ENCODE measurements around the gene AZIN2.
"Not testable (repeated sequence)": the region's sequence is repeated elsewhere in the genome, so short reads cannot be mapped to it uniquely, and the experiment has no call there.

The AZIN2 gene

DNA sequence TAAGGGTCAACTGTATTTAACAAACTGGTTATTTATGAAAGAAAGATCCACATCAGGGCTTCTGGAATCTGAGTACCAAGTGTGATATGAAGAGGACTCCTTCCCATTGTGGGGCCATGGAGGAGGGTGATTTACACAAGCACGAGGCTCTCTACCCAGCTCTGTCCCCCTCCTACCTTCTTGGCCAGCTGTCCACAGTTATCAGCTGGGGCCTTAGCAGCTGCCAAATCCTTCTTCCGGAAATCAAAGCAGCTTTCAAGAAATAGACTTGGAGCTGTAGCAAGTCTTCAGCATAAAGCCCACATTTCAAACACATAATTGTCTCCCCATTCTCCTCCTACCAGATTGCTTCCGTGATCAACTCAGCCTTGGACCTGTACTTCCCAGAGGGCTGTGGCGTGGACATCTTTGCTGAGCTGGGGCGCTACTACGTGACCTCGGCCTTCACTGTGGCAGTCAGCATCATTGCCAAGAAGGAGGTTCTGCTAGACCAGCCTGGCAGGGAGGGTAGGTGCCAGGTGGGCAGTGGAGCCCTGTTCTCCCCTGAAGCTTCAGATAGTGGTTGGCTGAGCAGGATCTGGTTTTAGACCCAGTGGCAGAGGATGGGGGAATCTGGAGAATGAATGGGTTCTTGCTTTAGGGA is 15.5 kb downstream of the AZIN2 start:
- no peak for DNase-seq

DNA sequence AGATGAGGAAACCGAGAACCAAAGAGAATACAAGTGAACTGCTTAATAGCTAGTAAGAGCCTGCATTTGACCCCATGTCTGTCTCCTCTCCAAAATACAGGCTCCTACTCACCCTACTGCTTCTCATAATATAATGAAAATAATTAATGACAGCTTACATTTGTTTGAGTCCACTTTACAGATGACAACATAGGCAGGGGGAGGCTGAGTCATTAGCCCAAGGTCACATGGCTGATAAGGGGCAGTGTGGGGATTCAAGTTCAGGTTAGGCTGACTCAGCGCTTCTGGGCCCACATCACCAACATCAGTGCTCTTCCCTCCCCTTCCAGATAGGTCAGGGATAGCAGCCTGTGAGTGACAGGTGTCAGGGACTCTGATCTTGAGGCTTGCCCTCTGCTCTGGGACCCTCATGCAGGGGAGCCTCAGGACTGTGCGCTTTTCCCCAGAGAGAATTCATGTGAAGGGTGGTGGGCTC is 16.2 kb downstream of the AZIN2 start:
- no peak for DNase-seq

DNA sequence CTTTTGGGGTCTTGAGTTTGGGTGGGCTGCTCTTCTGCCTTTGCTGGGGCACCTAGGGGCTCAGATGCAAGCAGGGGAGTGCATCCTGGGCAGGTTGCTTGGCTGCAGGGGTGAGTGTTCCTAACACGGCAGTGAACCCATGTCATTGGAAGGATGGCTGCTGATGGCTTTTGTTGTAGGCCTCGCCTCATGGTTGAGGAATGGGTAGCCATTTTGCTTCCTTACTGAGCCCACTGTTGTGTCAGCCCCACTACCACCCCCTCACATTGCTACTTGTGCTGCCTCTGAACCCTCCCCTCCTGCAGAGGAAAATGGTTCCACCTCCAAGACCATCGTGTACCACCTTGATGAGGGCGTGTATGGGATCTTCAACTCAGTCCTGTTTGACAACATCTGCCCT is 16.8 kb downstream of the AZIN2 start:
- no peak for DNase-seq

DNA sequence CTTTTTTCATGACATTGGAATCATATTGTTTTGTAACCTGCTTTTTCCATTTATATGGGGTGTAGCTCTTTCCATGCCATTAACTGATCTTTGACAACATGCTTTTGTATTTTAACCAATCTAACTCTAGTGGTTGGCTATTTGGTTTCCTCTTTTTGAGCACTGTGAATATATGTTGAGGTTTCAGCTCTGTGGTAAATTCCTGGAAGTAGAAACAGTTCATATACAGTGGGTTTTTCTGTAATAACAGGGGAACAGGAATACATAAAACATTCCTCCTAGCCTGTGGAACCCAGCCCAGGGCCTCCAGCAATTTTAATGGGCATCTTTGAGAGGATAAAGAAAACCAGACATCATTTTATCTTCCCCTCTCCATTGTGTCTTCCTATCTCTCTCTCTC is 17.4 kb downstream of the AZIN2 start:
- no peak for DNase-seq

DNA sequence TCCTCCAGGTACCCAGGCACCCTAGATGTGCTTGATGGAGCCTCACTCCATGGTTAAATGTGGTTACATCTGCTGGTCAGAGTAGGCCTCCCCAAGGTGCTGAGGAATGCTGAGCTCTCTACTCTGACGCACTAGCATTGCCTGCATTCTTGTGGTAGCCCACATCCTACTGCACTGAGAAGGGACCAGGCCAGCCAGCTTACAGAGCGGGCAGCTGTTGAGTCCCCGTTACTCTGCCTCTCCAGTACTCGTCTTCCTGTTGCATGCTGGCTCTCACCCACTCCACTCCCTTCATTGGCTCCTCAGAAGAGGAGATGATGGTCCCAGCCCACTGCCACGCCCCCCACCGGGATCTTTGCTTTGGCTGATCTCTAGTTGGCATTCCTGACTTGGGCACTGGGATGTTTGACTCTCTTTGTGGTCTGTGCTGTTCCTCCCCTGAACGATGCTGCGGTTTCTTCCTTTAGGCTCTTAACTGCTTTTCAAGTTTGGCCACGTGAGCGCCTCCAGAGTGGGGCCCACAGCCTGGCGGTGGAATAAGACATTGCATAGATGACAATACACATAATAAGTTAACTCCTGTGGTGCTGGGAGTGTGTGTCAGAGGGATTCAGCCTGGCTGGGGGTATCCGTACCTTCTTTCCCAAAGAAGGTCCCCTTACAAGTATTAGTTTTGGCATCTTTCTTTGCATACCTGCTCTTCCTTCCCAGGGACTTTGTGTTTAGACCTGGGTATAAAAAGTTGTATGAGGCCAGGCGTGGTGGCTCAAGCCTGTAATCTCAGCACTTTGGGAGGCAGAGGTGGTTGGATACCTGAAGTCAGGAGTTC is 18.6 kb downstream of the AZIN2 start:
- no peak for DNase-seq

DNA sequence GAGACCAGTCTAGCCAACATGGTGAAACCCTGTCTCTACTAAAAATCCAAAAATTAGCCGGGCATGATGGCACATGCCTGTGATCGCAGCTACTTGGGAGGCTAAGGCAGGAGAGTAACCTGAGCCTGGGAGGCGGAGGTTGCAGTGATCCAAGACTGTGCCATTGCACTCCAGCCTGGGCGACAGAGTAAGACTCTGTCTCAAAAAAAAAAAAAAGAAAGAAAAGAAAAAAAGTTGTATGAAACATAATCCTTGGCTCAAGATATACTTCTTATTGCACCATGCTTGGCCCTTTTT is 19.1 kb downstream of the AZIN2 start:
- DNase-seq, result not testable (repeated sequence)

DNA sequence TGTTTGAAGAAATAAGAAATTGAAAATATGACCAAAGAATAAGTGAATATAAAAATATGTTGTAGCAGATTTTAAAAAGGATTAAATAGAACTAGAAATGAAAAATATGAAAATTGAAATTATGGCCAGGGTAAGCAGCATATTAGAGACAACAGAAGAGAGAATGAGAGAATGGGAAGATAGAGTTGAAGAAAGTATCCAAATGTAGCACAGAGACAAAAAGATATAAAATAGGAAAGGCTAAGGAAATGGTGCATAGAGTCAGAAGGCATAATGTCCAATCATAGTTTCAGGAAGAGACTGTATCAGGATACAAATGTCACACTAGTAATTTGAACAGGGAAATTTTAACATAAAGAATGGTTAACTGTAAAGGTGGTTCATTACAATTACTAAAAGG is 29.5 kb downstream of the AZIN2 start:
- no peak for DNase-seq

DNA sequence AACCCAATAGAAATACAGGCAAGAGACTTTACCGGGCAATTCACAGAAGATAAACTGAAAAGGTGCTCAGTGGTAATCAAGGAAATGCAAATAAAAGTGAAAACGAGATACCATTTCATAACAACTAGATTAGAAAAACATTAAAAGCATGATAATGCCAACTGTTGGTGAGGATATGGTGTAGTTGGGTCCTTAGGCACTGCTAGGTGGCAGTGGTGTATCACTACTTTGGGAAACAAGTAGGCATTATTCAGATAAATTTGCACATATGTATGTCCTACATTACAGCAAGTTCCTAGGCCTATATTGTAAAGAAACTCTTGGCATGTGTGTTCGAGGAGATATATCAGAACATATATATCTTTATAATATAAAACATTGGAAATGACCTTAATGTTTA is 31.0 kb downstream of the AZIN2 start:
- peak in 1 of 2 experiments; percentile 39 for DNase-seq

DNA sequence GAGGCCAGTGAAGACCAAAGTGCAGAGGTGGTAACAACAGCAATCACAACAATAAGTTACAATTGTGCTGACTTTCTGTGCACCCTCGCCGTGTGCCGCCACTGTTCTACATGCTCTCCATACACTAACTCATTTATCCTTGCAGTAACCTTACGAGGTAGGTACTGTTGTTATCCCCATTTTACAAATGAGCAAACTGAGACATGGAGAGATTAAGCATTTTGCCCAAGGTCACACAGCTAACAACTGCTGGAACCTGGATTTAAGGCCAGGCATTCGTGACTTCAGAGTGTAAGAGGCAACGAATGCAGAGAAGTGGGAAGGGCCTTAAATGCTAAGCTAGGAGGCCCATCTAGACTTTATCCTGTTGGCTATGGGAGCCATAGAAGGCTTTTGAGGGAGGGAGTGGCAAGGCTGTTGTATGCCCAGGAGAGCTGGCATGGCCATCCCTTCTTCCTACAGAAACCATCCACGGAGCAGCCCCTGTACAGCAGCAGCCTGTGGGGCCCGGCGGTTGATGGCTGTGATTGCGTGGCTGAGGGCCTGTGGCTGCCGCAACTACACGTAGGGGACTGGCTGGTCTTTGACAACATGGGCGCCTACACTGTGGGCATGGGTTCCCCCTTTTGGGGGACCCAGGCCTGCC is 36.6 kb downstream of the AZIN2 start:
- no peak for DNase-seq

DNA sequence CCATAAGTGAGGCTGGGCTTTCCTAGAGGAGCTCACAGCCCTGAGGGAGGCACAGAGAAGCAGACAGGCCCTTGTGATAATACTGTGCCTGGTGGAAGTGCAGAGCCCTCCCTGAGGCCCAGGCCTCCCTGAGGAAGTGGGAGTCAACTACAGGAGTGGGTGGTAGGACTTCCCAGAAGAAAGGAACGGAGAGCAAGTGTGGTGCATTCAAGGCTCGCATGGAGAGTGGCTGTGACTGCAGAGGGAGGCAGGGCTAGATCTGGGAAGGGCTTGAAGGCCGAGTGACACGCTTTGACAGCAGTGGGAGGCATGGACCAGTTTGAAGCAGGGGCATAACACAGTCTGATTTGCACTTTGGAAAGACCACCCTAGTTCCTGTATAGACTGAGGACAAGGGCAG is 37.3 kb downstream of the AZIN2 start:
- no peak for DNase-seq

DNA sequence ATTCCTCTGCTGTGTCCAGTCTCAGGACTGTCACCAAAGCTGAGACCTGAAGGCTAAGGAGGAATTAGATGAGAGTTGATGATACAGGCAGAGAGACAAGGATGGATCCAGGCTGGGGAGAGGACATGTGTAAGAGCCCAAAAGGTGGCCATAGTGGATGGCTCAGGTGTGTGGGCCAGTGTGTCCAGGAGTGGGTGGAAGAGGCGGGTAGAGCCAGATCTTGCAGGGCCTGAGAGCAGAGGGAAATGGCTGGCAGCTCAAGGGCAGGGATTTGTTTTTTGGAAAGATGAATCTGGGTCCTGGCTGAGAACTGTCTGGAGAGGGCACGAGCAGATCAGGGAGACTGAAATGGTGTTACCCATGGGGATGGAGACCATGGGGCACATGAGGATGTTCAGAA is 38.1 kb downstream of the AZIN2 start:
- no peak for DNase-seq

DNA sequence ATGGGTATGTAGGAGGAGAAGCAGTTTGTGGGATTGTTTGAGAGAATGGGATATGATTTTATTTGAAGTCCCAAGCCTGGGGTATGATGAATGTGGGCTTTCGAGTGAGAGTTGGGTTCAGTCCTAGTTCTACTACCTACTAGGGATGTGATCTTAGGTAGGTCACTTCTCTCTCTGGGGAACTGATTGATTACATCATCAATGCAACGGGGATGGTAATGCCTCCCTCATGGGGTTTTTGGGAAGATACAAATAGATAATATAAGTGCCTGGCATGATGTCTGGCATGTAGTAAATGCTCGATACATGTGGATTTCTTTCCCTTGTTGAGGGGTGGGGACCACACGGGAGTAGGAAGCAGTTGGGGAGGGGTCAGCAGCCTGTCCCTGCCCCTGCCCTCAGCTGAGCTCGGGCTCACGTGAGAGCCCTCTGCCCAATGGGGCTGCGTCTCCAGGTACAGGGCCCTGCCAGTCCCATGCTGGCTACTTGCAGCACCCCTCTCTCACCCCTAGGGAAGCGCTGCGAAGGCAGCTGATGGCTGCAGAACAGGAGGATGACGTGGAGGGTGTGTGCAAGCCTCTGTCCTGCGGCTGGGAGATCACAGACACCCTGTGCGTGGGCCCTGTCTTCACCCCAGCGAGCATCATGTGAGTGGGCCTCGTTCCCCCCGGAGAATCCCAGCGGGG is 38.7 kb downstream of the AZIN2 start:
- DNase-seq, result no peak

DNA sequence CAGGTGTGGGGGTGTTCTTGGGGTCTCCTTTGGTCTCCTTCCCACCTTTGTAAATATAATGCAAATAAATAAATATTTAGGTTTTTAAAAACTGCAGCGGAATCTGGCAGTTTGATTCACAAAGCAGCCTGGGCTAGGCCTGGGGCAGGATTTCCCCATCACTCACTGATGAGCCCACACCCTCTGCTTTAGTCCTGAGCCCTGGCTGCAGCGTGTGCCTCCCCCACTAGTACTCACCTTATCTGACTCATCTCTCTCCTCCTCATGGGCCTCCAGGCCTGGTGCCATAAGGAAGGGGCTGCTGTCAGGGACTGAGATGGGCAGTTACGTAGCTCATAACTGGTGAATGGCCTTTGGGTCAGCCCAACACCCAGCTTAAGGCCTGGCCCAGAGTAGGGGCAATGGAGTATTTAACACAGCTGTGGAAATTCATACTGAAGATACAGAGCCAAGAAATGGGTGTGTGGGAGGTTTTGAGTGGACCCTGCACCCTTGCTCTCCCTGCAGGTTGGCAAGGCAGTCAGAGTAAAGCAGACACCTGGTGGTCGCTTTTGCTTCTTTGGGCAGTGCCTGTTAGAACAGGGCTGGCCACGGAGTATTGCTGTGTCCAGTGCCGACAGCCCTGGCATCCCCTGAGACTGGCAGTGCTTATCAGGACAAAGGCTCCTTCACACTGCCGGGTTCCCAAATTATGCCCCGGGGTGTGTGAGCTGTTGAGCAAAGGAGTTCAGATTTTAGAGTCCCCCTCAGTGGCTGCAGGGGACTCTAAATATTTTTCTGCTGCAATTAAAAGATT is 39.7 kb downstream of the AZIN2 start:
- DNase-seq, result no peak

DNA sequence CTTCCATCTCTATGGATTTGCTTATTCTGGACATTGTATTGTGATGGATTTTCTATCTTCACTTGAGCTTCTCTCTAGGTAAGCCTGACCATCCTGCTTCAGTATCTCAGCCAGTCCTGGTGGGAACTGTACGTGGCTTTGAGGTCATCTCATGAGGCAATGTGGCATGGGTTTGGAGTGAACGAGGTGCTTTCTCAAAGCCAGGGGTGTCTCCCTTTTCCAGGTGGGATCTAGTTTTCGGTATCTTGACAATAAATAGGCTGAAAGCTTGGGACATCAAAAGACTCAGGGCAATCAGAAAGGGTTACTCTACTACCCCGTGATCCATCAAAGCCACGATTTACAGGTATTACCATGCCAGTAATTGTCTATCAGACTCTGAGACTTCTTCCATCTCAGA is 40.8 kb downstream of the AZIN2 start:
- no peak for DNase-seq

DNA sequence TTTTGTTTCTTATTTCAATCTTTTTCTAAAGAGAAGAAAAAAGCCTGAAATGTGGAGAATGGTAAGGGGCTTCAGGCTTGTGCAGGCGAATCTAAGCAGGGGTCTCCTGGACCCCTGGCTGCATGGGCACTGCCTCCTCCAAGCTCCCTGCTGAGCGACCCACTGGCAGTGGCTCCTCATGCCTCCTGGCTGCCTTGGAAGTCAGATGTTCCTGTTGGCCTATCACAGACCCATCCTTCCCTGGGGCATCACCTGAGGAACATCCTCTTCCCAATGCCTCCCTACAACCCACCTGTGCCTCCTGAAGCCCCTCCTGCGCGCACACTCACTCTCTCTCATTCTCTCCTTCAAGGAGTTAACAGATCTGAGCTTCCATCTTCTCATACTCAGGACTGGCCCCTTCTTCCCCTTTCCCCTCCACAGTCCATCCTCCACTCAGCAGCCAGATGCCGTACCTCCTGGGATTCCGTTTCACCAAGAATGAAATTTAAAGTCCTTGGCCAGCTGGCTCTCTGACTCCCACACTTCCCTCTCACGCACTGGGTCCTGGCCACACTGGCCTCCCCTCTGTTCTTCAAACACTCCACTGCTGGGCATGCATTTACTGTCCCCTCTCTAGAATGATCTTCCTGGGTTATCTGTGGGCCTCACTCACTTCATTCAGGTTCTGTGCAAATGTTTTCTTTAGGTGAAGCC is 41.7 kb downstream of the AZIN2 start:
- DNase-seq, result no peak

DNA sequence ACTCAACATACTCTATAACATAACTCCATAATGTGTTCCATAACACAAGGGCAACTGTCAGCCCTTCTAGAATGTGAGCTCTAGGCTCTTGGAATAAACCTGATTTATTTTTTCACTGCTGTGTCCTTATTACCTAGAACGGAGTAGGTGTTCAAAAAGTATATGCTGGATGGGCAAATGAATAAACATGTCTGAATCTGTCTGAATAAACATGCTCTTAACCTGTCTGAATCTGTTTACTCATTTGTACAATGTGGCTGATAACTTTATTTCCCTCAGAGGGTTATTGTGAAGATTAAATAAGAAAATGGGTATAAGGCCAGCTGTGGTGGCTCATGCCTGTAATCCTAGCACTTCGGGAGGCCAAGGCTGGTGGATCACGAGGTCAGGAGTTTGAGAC is 42.3 kb downstream of the AZIN2 start:
- DNase-seq, result no peak

DNA sequence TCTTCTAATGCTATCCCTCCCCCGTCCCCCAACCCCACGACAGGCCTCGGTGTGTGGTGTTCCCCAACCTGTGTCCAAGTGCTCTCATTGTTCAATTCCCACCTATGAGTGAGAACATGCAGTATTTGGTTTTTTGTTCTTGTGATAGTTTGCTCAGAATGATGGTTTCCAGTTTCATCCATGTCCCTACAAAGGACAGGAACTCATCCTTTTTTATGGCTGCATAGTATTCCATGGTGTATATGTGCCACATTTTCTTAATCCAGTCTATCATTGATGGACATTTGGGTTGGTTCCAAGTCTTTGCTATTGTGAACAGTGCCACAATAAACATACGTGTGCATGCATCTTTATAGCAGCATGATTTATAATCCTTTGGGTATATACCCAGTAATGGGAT is 43.7 kb downstream of the AZIN2 start:
- not testable (repeated sequence) for DNase-seq

DNA sequence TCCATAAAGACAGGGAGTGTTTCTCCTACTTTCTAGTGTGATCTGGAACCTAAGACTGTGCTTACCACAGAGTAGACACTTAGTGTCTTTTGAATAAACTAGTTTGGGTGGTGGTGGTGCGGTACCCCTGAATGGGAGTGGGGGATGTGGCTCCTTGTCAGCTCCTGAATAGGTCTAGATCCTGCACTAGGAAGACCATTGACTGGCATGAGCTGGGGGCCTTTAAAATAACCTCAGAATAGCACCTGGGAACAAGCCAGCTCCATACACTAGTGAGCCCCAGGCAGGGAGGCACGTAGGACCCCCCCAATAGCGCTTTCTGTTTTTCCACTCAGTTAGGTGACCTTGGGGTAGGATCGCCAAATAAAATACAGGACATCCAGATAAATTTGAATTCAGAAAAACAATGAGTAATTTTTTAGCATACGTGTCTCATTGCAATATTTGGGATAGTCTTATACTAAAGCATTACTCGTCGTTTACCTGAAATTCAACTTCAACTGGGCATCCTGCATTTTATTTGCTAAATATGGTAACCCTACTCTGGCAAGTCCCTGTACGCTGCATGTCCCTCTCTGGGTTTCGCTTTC is 45.6 kb downstream of the AZIN2 start:
- no peak for DNase-seq

DNA sequence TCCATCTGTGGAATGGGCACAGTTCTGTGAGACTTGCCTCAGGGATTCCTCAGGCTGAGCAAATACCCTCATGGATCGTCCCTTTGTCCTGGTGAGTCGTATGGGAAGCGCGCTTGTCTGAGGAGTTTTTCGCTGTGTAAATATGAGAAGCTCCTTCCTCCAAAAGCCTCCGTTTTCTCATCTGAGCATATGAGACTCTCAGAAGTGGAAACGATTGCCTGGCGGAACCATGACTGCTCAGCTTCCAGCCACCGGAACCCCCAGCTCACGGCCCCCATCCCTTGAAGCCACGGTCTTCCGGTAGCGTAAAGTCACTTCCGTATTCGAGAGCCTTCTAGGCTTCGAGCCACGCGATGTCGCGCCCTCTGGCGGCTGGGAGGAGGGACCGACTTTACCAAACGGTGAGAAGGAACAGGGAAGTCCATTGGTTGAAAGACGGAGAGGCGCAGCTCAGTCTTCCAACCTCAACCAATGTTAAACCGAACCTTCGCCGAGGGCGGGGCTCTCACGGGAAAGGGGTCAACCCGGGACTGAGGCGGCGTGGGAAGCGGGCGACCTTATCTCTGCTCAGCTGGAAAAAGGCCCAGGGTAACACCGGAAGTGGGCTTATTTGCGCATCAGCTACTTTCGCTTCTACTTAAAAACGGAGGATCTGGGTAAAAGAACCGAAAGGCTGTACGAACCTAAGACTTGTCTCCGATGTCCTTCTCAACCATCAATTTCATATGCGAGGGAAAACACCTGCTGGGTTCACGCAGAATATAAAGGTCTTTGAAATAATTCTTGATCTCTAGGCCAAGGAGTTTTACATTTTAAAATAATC is 46.3 kb downstream of the AZIN2 start:
- peak; percentile 97 to 99 for DNase-seq

DNA sequence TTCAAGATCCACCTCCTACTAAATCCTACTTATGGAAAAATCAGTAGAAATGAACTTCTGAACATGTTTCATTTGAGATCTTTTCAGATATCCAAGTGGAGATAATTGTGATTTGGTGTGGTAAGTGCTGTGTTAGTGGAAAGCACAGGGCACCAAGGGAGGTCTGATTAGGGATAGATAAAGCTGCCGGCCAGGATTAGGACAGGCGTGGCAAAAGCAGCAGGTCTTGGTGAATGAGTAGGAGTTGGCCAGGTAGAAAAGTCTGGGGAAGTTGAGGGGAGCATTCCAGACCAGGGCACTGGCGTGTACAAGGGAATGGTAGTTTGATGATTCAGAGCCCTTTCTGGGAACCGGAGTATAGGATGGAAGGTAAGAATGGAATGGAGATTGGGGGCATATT is 47.8 kb downstream of the AZIN2 start:
- no peak for DNase-seq

DNA sequence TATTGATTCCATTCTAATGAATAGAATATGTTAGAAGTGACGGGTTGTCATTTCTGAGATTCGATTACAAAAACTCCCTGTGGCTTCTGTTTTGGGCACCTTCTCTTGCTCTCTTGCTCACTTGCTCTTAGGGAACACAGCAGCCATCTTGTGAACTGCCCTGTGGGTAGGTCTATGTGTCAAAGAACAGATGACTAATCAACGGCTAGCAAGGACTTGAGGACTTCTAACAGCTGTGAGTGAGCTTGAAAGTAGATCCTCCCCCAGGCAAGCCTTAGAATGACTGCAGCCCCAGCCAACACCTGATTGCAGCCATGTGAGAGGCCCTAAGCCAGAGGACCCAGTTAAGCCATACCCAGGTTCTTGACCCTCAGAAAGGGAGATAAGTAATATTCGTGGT is 49.3 kb downstream of the AZIN2 start:
- no peak for DNase-seq

All from NCI-H446 (cell line).